ENCODE data around the gene CHST7.

DNA sequence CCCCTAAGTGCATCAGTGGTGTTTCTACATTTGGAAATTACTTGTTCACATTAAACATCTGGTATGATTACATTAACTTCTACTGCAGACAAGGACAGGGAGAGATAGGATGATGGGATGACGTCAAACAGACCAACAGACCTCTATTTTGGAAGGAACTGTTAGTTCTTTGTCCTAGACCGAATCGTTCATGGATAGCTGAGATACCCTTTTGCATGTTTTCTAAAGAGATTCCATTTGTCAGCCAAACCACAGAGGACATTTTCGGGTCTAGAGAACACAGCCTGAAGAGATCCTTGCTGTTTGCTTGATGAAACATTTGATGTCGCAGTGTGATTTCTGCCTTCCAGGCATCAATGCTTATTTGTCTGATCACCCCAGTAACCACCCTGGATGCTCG lies 27.7 kb downstream of the CHST7 start:
- TF ChIP-seq EZH2 (IDR thresholded peaks at IDR 0.05; ENCODE audit: low read length, unreplicated experiment) = no peak
- TF ChIP-seq, protein P1, sequence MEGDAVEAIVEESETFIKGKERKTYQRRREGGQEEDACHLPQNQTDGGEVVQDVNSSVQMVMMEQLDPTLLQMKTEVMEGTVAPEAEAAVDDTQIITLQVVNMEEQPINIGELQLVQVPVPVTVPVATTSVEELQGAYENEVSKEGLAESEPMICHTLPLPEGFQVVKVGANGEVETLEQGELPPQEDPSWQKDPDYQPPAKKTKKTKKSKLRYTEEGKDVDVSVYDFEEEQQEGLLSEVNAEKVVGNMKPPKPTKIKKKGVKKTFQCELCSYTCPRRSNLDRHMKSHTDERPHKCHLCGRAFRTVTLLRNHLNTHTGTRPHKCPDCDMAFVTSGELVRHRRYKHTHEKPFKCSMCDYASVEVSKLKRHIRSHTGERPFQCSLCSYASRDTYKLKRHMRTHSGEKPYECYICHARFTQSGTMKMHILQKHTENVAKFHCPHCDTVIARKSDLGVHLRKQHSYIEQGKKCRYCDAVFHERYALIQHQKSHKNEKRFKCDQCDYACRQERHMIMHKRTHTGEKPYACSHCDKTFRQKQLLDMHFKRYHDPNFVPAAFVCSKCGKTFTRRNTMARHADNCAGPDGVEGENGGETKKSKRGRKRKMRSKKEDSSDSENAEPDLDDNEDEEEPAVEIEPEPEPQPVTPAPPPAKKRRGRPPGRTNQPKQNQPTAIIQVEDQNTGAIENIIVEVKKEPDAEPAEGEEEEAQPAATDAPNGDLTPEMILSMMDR (conservative IDR thresholded peaks at IDR 0.05; ENCODE audit: low read depth, low read length) = no peak

Data from PC-3 (cell line).